H1 (cell line): ENCODE measurements around the gene BBC3. TPM values are rescaled to one million over a fixed set of nuclear protein-coding genes. Genes with fewer than 3 reads are reported as not detected.

Experiments
- BACH1 ChIP-seq: IDR thresholded peaks from 2 replicates; pipeline ENCODE4 v1.6.1; 2012; ENCODE audit warnings: low read length, improper control_type of control experiment
- NRF1 ChIP-seq: IDR thresholded peaks from 2 replicates; pipeline ENCODE4 v1.6.1; 2011; ENCODE audit warnings: mild to moderate bottlenecking, low read depth, low read length, improper control_type of control experiment
- PHF8 ChIP-seq: fragments of 200-600 bp; sonication (generic); conservative IDR thresholded peaks from 2 replicates; pipeline ENCODE4 v1.7.1; 2012; ENCODE audit warnings: low read depth, mild to moderate bottlenecking, inconsistent platforms, low read length, moderate library complexity
- SIRT6 ChIP-seq: IDR thresholded peaks from one replicate; pipeline ENCODE4 v1.7.1; 2012; ENCODE audit warnings: low read length, inconsistent platforms
- TAF1 ChIP-seq: IDR thresholded peaks from 2 replicates; pipeline ENCODE4 v1.6.1; 2011; ENCODE audit warnings: mild to moderate bottlenecking, low read depth, low read length
- TBP ChIP-seq: IDR thresholded peaks from 2 replicates; pipeline ENCODE4 v1.6.1; 2011; ENCODE audit warnings: low read depth, low read length, improper control_type of control experiment
- polyA plus RNA-seq, 7 experiments: library from polyadenylated mRNA; depleted of rRNA in 3 of 7; stranded (reverse) in 5 of 7; unstranded in 2 of 7; fragments of >200 nt in 5 of 7; fragments of 200-250 nt in 2 of 7; gene quantifications; 1 replicate in 5 of 7; 2 replicates in 1 of 7; 4 replicates in 1 of 7; pipeline versions ENCODE4 v1.2.1 to v1.2.3, GENCODE V29; 2011 to 2013; ENCODE audit warnings: missing spikeins in 2 of 7, mixed read lengths in 2 of 7
- total RNA-seq: library from RNA; stranded (reverse); fragmentation: NEBNext Ultra II Directional; extraction: Animal tissue kit (Norgen Biotek cat#: 25700); gene quantifications from 2 replicates; pipeline ENCODE4 v1.2.1, GENCODE V29; 2021
- TF ChIP-seq, protein P1 (sequence below): fragments of 300-600 bp; sonication (generic); IDR thresholded peaks from 2 replicates; pipeline ENCODE4 v1.7.1; 2012; ENCODE audit warnings: low read length, moderate library complexity, mild to moderate bottlenecking, inconsistent platforms; ENCODE audit not compliant: insufficient replicate concordance
- TF ChIP-seq, protein P2 (sequence below): IDR thresholded peaks from 2 replicates; pipeline ENCODE4 v1.6.1; 2012; ENCODE audit warnings: inconsistent platforms
- TF ChIP-seq, protein P3 (sequence below): IDR thresholded peaks from 2 replicates; pipeline ENCODE4 v1.6.1; 2011; ENCODE audit warnings: low read depth, mild to moderate bottlenecking, low read length; ENCODE audit not compliant: insufficient read depth

The BBC3 gene
- total and polyA plus RNA-seq, 2 of the 8 experiments (the other 6 are each of a cell fraction or from before 2014, with no cell fraction given), result 13.2 to 21.6 TPM

DNA sequence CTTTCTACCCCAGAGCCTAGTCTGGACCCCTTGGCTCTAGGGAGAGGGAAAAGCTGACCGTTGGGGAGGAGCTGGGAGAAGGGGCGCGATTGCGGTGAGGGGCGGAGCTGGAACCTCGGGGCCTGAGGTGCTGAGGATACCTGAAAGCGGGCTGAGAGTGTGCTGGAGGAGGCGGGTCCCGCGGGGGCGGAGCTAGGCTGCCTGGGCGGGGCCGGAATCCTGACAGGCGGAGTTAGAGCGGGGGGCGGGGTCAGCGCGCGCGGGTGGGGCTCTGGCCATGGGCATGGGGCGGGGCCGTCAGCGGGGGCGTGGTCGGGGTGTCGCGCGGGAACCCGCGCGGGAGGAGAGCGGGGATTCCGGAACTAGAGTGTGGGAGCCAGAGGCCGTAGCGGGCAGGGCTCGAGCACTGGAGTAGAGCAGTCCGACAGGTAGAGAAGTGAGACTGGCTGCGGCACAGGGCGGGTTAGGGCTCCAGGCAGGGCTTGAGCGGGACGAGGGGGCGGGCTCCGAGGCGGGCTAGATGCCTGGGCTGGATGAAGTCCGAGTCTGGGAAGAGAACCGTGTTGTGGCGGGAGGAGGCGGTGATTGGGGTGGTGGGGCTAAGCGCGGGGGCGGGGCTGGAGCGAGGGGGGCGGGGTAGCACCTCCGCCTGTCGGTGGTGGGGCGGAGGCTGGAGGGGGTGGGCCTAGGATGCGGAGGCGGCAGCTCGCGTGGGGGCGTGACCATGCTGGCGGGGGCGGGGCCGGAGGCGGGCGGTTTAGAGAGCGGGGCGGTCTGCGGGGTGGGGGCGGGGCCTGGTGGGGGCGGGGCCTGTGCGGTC is 43.3 kb upstream of the BBC3 start, which contains the start of gene INAFM1 (continued):
- TF ChIP-seq, protein P1, sequence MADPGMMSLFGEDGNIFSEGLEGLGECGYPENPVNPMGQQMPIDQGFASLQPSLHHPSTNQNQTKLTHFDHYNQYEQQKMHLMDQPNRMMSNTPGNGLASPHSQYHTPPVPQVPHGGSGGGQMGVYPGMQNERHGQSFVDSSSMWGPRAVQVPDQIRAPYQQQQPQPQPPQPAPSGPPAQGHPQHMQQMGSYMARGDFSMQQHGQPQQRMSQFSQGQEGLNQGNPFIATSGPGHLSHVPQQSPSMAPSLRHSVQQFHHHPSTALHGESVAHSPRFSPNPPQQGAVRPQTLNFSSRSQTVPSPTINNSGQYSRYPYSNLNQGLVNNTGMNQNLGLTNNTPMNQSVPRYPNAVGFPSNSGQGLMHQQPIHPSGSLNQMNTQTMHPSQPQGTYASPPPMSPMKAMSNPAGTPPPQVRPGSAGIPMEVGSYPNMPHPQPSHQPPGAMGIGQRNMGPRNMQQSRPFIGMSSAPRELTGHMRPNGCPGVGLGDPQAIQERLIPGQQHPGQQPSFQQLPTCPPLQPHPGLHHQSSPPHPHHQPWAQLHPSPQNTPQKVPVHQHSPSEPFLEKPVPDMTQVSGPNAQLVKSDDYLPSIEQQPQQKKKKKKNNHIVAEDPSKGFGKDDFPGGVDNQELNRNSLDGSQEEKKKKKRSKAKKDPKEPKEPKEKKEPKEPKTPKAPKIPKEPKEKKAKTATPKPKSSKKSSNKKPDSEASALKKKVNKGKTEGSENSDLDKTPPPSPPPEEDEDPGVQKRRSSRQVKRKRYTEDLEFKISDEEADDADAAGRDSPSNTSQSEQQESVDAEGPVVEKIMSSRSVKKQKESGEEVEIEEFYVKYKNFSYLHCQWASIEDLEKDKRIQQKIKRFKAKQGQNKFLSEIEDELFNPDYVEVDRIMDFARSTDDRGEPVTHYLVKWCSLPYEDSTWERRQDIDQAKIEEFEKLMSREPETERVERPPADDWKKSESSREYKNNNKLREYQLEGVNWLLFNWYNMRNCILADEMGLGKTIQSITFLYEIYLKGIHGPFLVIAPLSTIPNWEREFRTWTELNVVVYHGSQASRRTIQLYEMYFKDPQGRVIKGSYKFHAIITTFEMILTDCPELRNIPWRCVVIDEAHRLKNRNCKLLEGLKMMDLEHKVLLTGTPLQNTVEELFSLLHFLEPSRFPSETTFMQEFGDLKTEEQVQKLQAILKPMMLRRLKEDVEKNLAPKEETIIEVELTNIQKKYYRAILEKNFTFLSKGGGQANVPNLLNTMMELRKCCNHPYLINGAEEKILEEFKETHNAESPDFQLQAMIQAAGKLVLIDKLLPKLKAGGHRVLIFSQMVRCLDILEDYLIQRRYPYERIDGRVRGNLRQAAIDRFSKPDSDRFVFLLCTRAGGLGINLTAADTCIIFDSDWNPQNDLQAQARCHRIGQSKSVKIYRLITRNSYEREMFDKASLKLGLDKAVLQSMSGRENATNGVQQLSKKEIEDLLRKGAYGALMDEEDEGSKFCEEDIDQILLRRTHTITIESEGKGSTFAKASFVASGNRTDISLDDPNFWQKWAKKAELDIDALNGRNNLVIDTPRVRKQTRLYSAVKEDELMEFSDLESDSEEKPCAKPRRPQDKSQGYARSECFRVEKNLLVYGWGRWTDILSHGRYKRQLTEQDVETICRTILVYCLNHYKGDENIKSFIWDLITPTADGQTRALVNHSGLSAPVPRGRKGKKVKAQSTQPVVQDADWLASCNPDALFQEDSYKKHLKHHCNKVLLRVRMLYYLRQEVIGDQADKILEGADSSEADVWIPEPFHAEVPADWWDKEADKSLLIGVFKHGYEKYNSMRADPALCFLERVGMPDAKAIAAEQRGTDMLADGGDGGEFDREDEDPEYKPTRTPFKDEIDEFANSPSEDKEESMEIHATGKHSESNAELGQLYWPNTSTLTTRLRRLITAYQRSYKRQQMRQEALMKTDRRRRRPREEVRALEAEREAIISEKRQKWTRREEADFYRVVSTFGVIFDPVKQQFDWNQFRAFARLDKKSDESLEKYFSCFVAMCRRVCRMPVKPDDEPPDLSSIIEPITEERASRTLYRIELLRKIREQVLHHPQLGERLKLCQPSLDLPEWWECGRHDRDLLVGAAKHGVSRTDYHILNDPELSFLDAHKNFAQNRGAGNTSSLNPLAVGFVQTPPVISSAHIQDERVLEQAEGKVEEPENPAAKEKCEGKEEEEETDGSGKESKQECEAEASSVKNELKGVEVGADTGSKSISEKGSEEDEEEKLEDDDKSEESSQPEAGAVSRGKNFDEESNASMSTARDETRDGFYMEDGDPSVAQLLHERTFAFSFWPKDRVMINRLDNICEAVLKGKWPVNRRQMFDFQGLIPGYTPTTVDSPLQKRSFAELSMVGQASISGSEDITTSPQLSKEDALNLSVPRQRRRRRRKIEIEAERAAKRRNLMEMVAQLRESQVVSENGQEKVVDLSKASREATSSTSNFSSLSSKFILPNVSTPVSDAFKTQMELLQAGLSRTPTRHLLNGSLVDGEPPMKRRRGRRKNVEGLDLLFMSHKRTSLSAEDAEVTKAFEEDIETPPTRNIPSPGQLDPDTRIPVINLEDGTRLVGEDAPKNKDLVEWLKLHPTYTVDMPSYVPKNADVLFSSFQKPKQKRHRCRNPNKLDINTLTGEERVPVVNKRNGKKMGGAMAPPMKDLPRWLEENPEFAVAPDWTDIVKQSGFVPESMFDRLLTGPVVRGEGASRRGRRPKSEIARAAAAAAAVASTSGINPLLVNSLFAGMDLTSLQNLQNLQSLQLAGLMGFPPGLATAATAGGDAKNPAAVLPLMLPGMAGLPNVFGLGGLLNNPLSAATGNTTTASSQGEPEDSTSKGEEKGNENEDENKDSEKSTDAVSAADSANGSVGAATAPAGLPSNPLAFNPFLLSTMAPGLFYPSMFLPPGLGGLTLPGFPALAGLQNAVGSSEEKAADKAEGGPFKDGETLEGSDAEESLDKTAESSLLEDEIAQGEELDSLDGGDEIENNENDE, result no peak
- TF ChIP-seq BACH1 (peak; percentile 49; the same call in 1 of the 2 replicates), PHF8 (peak; percentile 65; the same call in 1 of the 2 replicates), TAF1 (peak; percentile 63), TBP (peak; percentile 16; the same call in 1 of the 2 replicates), NRF1 (0 out of 2 replicates have a peak, but pooled peaks have one; percentile 17), SIRT6 (no peak)
- TF ChIP-seq, protein P2, sequence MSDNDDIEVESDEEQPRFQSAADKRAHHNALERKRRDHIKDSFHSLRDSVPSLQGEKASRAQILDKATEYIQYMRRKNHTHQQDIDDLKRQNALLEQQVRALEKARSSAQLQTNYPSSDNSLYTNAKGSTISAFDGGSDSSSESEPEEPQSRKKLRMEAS, result peak; percentile 30; the same call in 1 of the 2 replicates
- TF ChIP-seq, protein P3, sequence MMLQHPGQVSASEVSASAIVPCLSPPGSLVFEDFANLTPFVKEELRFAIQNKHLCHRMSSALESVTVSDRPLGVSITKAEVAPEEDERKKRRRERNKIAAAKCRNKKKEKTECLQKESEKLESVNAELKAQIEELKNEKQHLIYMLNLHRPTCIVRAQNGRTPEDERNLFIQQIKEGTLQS, result no peak
